NCI-H526 (cell line): ENCODE measurements around the gene GPC6.

Experiments used
- DNase-seq, 2 experiments: peaks; one replicate each; lab custom pipeline; 2025; lab: John Stamatoyannopoulos, UW

Gene GPC6

DNA sequence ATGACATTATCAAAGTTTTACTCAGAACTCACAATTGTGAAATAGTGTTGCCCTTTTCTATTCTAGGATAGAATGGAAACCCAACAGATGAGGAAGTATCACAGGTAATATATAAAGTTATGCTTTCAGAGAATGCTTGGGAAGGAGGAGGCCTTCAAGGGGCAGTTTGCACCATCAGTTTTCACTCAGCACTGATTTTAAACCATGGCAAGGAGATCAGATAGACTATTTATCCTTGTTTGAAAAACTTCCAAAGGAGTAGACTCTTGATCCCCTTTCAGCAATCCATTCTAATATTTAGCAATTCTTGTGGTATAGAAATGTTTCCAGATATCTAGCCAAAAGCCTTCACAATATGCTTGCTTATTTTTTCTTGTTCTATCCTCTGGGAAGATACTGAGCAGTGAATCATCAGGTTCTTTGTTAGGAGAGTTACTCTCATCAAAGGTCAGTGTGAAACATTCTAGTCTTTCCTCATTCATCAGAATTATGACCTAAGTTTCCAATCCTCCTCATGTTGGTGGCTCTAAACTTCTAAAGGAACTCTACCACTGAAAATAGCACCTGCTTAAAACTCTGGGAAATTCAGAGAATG is 3.8 kb downstream of the GPC6 start:
- DNase-seq, result no peak

DNA sequence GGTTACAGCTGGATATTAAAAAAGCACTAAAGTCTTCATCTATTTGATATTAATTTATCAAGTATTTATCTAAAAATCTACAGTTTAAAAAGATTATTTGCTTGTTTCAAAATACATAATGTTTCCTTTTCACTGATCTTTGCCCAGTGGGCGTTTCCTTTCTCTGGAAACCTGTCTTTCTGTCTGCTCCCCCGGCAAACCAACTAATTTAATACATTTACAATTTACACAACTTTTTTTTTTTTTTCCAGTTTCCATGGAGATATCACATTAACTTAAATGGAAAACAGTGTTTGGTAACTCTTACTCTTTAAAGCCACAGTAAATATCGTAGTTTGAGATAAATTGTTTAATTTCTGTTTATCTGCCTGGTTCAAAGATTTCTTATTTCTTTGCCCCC is 5.3 kb downstream of the GPC6 start:
- no peak for DNase-seq

DNA sequence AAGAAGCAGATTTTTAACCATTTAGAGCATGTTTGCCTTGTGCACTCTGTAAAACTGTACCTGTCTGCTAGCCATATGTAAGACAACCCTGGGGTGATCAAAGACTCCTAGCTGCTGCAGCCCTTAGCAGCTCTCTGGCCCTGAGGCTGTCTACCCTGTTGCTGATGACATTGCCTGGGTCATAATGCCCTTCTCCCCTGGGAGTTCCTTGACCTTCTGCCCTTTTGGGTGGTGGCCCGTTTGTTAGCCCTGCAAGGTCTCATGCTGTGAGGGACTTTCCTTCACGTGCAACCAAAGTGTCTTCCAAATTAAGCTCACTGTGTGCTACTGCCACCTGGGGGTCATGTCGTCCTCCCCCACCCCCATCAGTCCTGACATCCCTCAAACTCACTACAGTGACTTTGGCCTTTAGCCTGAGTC is 7.4 kb downstream of the GPC6 start:
- peak in 1 of 2 experiments; percentile 21 for DNase-seq

GRCh38 chr13:93234459-93234858 is 7.9 kb downstream of the GPC6 start:
- no peak for DNase-seq

DNA sequence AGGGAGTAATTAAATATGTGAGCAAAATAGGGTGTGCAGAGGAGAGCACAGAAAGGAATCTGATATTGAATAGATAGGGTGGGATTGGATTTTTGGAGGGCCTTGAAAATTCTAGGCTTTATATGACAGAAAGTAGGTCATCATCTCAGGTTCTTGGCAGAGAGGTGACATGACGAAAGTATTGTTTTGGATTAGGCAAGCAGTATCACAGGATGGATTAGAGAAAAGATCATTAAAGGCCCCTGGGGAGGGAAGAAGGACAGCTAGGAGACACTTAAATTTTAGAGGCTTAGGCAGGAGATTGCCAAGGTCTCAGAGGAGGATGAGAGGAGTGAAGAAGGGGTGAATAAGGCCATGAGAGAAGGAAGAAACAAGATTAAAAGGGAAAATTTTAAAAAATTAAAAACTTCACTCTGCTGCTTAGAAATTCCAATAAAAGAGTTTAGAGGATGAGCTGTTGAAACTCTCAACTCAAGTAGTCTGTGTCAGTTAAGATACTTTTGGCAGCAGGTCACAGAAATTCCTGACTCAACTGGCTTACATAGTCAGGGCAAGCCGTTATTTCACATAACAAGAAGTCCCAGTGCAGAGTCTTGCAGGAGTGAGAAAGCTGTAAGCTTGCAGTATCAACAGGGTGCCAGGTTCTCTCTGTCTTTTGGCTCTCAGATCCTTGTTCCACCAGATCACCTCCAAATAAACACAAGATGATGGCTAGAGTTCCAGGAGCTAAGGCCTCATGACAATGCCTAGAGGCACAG is 8.8 kb downstream of the GPC6 start:
- no peak for DNase-seq

- DNase-seq, result no peak
These were observed 12.1 kb downstream of the GPC6 start for GRCh38 chr13:93238711-93239110.

GRCh38 chr13:93243375-93244063 is 16.9 kb downstream of the GPC6 start:
- DNase-seq, result no peak

- no peak for DNase-seq
These were observed 17.7 kb downstream of the GPC6 start for GRCh38 chr13:93244141-93244917.

- DNase-seq, result no peak
These were observed 18.3 kb downstream of the GPC6 start for GRCh38 chr13:93244918-93245280.

DNA sequence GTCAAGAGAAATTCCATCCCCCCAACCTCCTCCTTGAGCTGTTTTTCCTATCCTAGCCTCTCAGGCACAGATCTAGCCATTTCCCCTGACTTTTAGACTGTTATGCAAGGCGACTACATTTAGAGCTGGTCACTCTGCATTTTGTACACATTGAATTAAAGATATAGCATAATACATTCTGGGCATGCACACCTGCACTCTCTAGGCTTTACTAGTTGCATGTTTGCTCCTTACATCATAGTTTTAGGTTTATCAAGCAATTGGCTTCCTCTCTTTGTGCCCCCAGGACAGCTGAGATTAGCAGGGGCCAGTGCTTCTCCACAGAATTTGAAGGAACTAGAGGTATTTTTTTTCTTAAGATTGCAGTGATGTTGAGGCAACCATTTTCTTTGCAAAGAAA is 19.5 kb downstream of the GPC6 start:
- no peak for DNase-seq

DNA sequence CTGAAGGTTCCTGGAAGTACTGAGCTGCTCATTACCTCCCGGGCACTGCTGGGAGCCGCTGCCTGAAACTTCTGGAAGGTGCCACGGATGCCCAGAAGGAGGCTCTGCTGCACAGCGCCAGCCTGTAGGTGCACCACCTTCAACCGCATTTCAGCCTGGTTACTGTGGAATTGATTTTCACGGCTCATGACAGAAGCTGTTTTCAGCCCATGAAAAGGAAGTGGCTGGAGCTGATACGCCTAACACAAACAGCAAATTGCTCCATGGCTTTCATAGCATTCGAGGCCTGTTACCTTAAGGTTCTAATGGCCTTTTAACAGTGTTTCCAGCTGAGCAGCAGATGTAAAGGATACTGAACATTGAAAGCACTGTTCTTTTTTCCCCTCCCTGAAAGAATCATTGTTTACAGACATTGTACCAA is 22.0 kb downstream of the GPC6 start:
- peak; percentile 74 to 95 for DNase-seq

- DNase-seq, result no peak
These were observed 23.0 kb downstream of the GPC6 start for GRCh38 chr13:93249364-93250306.

DNA sequence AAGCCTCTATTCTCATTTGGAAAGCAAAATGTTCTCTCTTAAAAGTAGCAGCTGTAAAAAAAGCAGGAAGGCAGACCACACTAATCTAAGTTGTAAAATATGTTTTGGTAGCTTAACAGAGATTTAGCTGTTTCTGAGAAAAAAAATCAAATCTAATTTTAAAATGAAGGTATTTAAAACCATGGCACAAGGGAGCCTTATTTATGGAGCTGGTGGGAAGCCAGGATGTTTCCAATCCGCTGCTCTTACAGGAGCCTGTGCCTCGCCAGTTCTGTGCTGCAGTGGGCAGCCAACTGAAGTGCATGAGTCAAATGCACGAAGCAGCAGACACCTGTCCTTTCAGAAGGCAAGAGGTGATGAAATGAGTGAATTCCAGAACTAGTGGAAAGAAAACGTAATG is 28.2 kb downstream of the GPC6 start:
- no peak for DNase-seq

DNA sequence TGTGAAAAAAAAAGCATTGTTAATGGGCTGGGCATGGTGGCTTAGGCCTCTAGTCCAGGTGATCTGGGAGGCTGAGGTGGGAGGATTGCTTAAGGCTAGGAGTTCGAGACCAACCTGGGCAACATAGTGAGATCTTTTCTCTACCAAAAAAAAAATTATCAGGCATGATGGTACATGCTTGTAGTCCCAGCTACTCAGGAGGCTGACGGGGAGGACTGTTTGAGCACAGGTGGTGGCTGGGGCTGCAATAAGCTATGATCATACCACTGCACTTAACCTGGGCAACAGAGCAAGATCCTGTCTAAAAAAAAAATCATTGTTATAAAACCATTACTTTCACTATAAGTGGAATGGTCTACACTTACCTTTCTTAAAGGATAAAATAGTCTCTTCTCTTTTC is 30.4 kb downstream of the GPC6 start:
- no peak for DNase-seq

GRCh38 chr13:93259527-93260080 is 33.0 kb downstream of the GPC6 start:
- DNase-seq, result no peak

GRCh38 chr13:93260591-93260990 is 34.0 kb downstream of the GPC6 start:
- no peak for DNase-seq

- no peak for DNase-seq
These were observed 36.2 kb downstream of the GPC6 start for GRCh38 chr13:93262729-93263345.

- DNase-seq, result no peak
These were observed 38.3 kb downstream of the GPC6 start for GRCh38 chr13:93264876-93265275.

DNA sequence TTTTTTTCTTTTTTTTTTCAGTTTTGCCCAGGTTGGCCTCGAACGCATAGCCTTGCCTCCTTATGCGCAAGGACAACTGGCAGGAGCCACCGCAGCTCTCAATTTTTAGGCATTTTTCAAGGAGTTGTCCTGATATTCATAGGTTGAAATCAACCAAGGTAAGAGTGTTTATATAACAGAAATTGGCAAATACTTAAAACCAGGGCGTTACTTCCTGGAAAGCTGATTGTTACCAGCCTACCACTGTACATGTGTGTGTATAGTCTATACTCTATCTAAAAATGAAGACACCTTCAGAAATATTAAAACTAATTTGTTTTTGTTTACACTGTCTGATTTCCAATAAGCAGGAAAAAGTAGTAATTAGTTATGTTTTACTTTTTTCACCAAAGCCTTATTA is 39.2 kb downstream of the GPC6 start:
- DNase-seq, result no peak

- no peak for DNase-seq
These were observed 40.1 kb downstream of the GPC6 start for GRCh38 chr13:93266681-93267080.
